HCT116 (cell line): Measurements from ENCODE around the gene MBD3. TPM values are rescaled to one million over a fixed set of nuclear protein-coding genes. Genes with fewer than 3 reads are reported as not detected.

Experiments
- ATAC-seq: fragments of 200-7000 bp; cut with Tn5 transposase; 2 replicates; pipeline ENCODE4 v1.9.1; 2020; ENCODE audit warnings: mild to moderate bottlenecking, moderate library complexity
- BruUV-seq: library from RNA; stranded (reverse); fragments of 400-500 nt; replicated peaks from 2 replicates; lab custom pipeline; 2021; lab: Mats Ljungman, UMichigan
- CTCF ChIA-PET: fragments of 300-600 bp; sonication (Branson Sonifier 250); formaldehyde crosslinking; loops from one replicate; lab custom pipeline; 2021; ENCODE audit warnings: antibody characterized with exemption; lab: Charles Lee
- POLR2A ChIA-PET: fragments of 300-600, 350-600 bp; sonication (Branson Sonifier 250); formaldehyde crosslinking; loops from one replicate; lab custom pipeline; 2021; ENCODE audit warnings: antibody characterized with exemption; lab: Charles Lee
- RAD21 ChIA-PET, 2 experiments: fragments of 300-600 bp; sonication (Branson Sonifier 250); formaldehyde crosslinking; loops; one replicate each; lab custom pipeline; 2023; ENCODE audit warnings: low total read pairs in 2 of 2; ENCODE audit not compliant: uncharacterized antibody in 2 of 2, unreplicated experiment in 2 of 2, low non-redundant PET in 1 of 2; lab: Charles Lee
- DNase-seq: peaks from one replicate; pipeline ENCODE4 v3.0.0-alpha.2; 2010; ENCODE audit warnings: low read depth, low spot score
- H2AFZ ChIP-seq: fragments of 200-600 bp; shearing (Covaris generic), sonication (generic); 2 replicates; pipeline ENCODE4 v1.6.1; 2017; ENCODE audit warnings: low read depth, mixed run types, mixed read lengths, antibody characterized with exemption, low read length; ENCODE audit not compliant: poor library complexity, severe bottlenecking
- H3K27ac ChIP-seq: 2 replicates; pipeline ENCODE4 v1.5.1; 2012; ENCODE audit warnings: low read depth, low read length
- H3K27me3 ChIP-seq: fragments of 200-600 bp; sonication (generic); 2 replicates; pipeline ENCODE4 v1.6.1; 2016; ENCODE audit warnings: mixed run types, low read length, mixed read lengths; ENCODE audit not compliant: insufficient read depth
- H3K36me3 ChIP-seq, 2 experiments: fragments of 200-500 bp in 1 of 2; fragments of 200-600 bp in 1 of 2; sonication (Bioruptor generic) in 1 of 2; sonication (generic) in 1 of 2; 2 replicates each; pipeline versions ENCODE4 v1.5.1 to v1.6.1; 2014 to 2016; ENCODE audit warnings: low read length in 2 of 2, inconsistent platforms in 1 of 2, mixed read lengths in 1 of 2, mixed run types in 1 of 2; ENCODE audit not compliant: insufficient read depth in 2 of 2, control insufficient read depth in 1 of 2
- H3K4me1 ChIP-seq, 2 experiments: fragments of 200-600 bp in 1 of 2; sonication (generic) in 1 of 2; 2 replicates each; pipeline versions ENCODE4 v1.5.1 to v1.6.1; 2012 to 2017; ENCODE audit warnings: low read length in 2 of 2, inconsistent platforms in 1 of 2, mild to moderate bottlenecking in 1 of 2, mixed read lengths in 1 of 2, mixed run types in 1 of 2, moderate library complexity in 1 of 2; ENCODE audit not compliant: insufficient read depth in 2 of 2, control insufficient read depth in 1 of 2
- H3K4me2 ChIP-seq: fragments of 200-600 bp; sonication (generic); 2 replicates; pipeline ENCODE4 v1.6.1; 2017; ENCODE audit warnings: mixed run types, low read length, mixed read lengths
- H3K4me3 ChIP-seq, 2 experiments: fragments of 200-600 bp in 1 of 2; sonication (generic) in 1 of 2; replicated peaks in 1 of 2; 2 replicates each; pipeline ENCODE4 v1.5.1; 2011 to 2016; ENCODE audit warnings: low read length in 2 of 2, control low read depth in 1 of 2, low read depth in 1 of 2, mild to moderate bottlenecking in 1 of 2, mixed read lengths in 1 of 2, mixed run types in 1 of 2
- H3K79me2 ChIP-seq: fragments of 200-600 bp; sonication (generic); 2 replicates; pipeline ENCODE4 v1.6.1; 2017; ENCODE audit warnings: mild to moderate bottlenecking, mixed run types, low read length, moderate library complexity, mixed read lengths; ENCODE audit not compliant: insufficient read depth
- H3K9ac ChIP-seq: fragments of 200-600 bp; sonication (generic); 2 replicates; pipeline ENCODE4 v1.6.1; 2016; ENCODE audit warnings: low read length, mixed read lengths
- H3K9me2 ChIP-seq: fragments of 200-600 bp; sonication (generic), shearing (Covaris generic); 2 replicates; pipeline ENCODE4 v1.6.1; 2017; ENCODE audit warnings: mixed run types, mild to moderate bottlenecking, moderate library complexity; ENCODE audit not compliant: insufficient read depth
- H3K9me3 ChIP-seq, 2 experiments: fragments of 200-500 bp in 1 of 2; fragments of 200-600 bp in 1 of 2; sonication (Bioruptor generic) in 1 of 2; sonication (generic) in 1 of 2; 2 replicates each; pipeline ENCODE4 v1.6.1; 2014 to 2017; ENCODE audit warnings: low read length in 2 of 2, mixed read lengths in 2 of 2, inconsistent platforms in 1 of 2, low read depth in 1 of 2, mild to moderate bottlenecking in 1 of 2, mixed run types in 1 of 2, moderate library complexity in 1 of 2; ENCODE audit not compliant: control insufficient read depth in 1 of 2, insufficient read depth in 1 of 2
- H4K20me1 ChIP-seq: fragments of 200-600 bp; sonication (generic), shearing (Covaris generic); 2 replicates; pipeline ENCODE4 v1.6.1; 2017; ENCODE audit warnings: mixed run types, mild to moderate bottlenecking, moderate library complexity; ENCODE audit not compliant: insufficient read depth
- ATF3 ChIP-seq: IDR thresholded peaks from 2 replicates; pipeline ENCODE4 v1.6.1; 2012
- CEBPB ChIP-seq: IDR thresholded peaks from 2 replicates; pipeline ENCODE4 v1.6.1; 2012; ENCODE audit warnings: low read depth
- CTCF ChIP-seq, 3 experiments: fragments of 200-600 bp in 1 of 3; sonication (generic) in 1 of 3; IDR thresholded peaks in 2 of 3; conservative IDR thresholded peaks in 1 of 3; 2 replicates each; pipeline ENCODE4 v1.5.1; 2012 to 2017; ENCODE audit warnings: low read depth in 2 of 3, low read length in 2 of 3, antibody characterized with exemption in 1 of 3, borderline replicate concordance in 1 of 3, control low read depth in 1 of 3, mild to moderate bottlenecking in 1 of 3, mixed read lengths in 1 of 3, mixed run types in 1 of 3, moderate library complexity in 1 of 3; ENCODE audit not compliant: insufficient read depth in 1 of 3
- EGR1 ChIP-seq: IDR thresholded peaks from 2 replicates; pipeline ENCODE4 v1.6.1; 2012; ENCODE audit warnings: low read depth
- EZH2phosphoT487 ChIP-seq: fragments of 200-600 bp; IDR thresholded peaks from 2 replicates; pipeline ENCODE4 v1.6.1; 2018; ENCODE audit warnings: antibody characterized with exemption, borderline replicate concordance
- FOSL1 ChIP-seq: IDR thresholded peaks from 2 replicates; pipeline ENCODE4 v1.6.1; 2012; ENCODE audit warnings: low read depth
- POLR2A ChIP-seq: IDR thresholded peaks from 2 replicates; pipeline ENCODE4 v1.7.0; 2011; ENCODE audit warnings: borderline replicate concordance; ENCODE audit not compliant: insufficient read depth, insufficient read length; ENCODE audit errors: extremely low read depth
- RAD21 ChIP-seq: IDR thresholded peaks from 2 replicates; pipeline ENCODE4 v1.6.1; 2012; ENCODE audit warnings: low read depth, mild to moderate bottlenecking
- SP1 ChIP-seq: IDR thresholded peaks from 2 replicates; pipeline ENCODE4 v1.6.1; 2012; ENCODE audit warnings: low read depth
- SRF ChIP-seq: IDR thresholded peaks from 2 replicates; pipeline ENCODE4 v1.6.1; 2012; ENCODE audit warnings: low read depth
- YY1 ChIP-seq: IDR thresholded peaks from 2 replicates; pipeline ENCODE4 v1.6.1; 2011; ENCODE audit warnings: low read length, low read depth, moderate library complexity, mild to moderate bottlenecking; ENCODE audit not compliant: insufficient replicate concordance; ENCODE audit errors: extremely low read depth
- ZFX ChIP-seq: fragments of 450-650 bp; IDR thresholded peaks from 2 replicates; pipeline ENCODE4 v1.6.1; 2017
- ZNF274 ChIP-seq: fragments of 200-500 bp; sonication (Bioruptor generic); IDR thresholded peaks from 2 replicates; pipeline ENCODE4 v1.6.1; 2014; ENCODE audit warnings: mild to moderate bottlenecking, low read depth, low read length, inconsistent platforms
- intact Hi-C: fragments of 100-400 bp; cut with micrococcal nuclease; formaldehyde crosslinking; loops from 2 replicates; pipeline ENCODE4 v1.10.0; 2022
- total RNA-seq: library from RNA; stranded (reverse); gene quantifications from one replicate; pipeline ENCODE4 v1.2.1, GENCODE V29; 2021; ENCODE audit not compliant: unreplicated experiment

MBD3 gene
- total RNA-seq, 1 experiment from 2014 or later = 85.7 TPM

GRCh38 chr19:1612114-1613086 is 19.7 kb upstream of the MBD3 start:
- peaks cover 30 to 36% of the 10 kb centered on the region in 2 experiments; a peak in 3 of 4 replicates for H3K36me3 ChIP-seq
- intact Hi-C loops = no loop called here
- H3K4me2 ChIP-seq = no peak overlapping the region
- no peaks in the 10 kb centered on the region for H3K9me3 ChIP-seq
- H3K9me2 ChIP-seq = no peaks in the 10 kb centered on the region
- CTCF ChIA-PET = no interaction called here
- H3K27me3 ChIP-seq = no peaks in the 10 kb centered on the region
- RAD21 ChIA-PET = no interaction called here
- H3K27ac ChIP-seq = no peak overlapping the region
- peaks cover 3 to 15% of the 10 kb centered on the region in 2 experiments; a peak in 3 of 4 replicates for H3K4me1 ChIP-seq
- TF ChIP-seq ZNF274 = no peak
- no peak for TF ChIP-seq ZFX
- TF ChIP-seq SRF = no peak
- no peak for TF ChIP-seq RAD21
- no peak for TF ChIP-seq YY1
- no peak for TF ChIP-seq POLR2A
- TF ChIP-seq FOSL1 = no peak
- no peak for TF ChIP-seq SP1
- no peak for TF ChIP-seq CEBPB
- no peak for TF ChIP-seq EZH2phosphoT487
- TF ChIP-seq ATF3 = no peak
- TF ChIP-seq EGR1 = no peak
- no peak for TF ChIP-seq CTCF (IDR thresholded peaks at IDR 0.05 in 2 of 3, conservative IDR thresholded peaks at IDR 0.05 in 1 of 3; ENCODE audit: borderline replicate concordance in 1 of 3, insufficient read depth in 1 of 3, low read depth in 2 of 3, low read length in 2 of 3)
- H4K20me1 ChIP-seq = no peaks in the 10 kb centered on the region
- POLR2A ChIA-PET = no interaction called here
- H2AFZ ChIP-seq = no peak overlapping the region
- no peak overlapping the region for H3K4me3 ChIP-seq
- BruUV-seq = no TSS peak
- no peak overlapping the region for H3K9ac ChIP-seq
- no peak for ATAC-seq
- DNase-seq = no peak
- H3K79me2 ChIP-seq = peaks cover 9% of the 10 kb centered on the region; the same call in 1 of the 2 replicates
